ENCODE results near the gene CSMD2.

DNA sequence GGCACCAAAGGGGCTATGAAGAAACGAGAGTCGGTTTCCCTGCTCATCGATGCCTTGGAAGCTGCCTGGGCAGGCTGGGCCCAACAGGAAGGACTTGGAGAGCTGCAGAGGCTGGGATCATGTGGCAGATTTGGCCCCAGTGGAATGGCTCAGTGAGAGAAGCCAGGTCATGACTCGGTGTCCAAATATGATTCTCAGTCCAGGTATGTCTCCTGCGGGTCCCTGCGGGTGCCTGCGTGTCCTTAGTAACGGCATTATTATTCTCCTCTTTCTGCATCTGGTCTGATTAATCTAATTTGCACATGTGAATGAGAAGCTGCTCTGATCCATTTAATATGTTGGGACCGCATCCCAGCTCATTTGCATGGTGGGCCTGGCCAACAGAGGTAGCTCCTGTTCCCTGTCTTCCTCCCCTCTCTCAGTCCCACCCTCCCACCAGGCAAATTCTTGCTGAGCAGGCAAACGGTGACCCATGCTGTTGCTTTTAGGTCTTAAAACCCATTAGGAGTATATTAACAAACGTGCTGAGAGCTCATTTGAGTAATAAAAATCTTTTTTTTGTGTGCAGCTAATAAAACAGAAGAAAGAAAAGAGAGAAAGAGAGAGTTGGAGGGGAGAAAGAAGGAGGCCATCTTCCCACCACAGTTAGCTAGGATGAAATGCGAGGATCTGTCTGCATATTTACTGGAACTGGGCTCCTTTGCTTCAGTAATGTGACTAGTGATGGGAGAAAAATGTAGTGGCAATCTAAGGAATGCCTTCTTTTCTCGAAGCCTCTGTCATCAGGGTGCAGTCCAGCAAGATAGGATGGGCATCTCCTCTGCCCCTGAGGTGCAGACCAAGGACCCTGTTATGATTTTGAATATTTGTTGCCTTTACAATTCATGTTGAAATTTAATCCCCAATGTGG, 167.6 kb downstream of the CSMD2 start:
- no peak for TF ChIP-seq EZH2 (IDR thresholded peaks at IDR 0.05; ENCODE audit: low read depth)
- TF ChIP-seq, protein P1, sequence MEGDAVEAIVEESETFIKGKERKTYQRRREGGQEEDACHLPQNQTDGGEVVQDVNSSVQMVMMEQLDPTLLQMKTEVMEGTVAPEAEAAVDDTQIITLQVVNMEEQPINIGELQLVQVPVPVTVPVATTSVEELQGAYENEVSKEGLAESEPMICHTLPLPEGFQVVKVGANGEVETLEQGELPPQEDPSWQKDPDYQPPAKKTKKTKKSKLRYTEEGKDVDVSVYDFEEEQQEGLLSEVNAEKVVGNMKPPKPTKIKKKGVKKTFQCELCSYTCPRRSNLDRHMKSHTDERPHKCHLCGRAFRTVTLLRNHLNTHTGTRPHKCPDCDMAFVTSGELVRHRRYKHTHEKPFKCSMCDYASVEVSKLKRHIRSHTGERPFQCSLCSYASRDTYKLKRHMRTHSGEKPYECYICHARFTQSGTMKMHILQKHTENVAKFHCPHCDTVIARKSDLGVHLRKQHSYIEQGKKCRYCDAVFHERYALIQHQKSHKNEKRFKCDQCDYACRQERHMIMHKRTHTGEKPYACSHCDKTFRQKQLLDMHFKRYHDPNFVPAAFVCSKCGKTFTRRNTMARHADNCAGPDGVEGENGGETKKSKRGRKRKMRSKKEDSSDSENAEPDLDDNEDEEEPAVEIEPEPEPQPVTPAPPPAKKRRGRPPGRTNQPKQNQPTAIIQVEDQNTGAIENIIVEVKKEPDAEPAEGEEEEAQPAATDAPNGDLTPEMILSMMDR (conservative IDR thresholded peaks at IDR 0.05) = no peak

All from PC-9 (cell line).